ENCODE measurements around the gene LARP7.
"Not testable (repeated sequence)": the region's sequence is repeated elsewhere in the genome, so short reads cannot be mapped to it uniquely, and the experiment has no call there.

Gene LARP7

DNA sequence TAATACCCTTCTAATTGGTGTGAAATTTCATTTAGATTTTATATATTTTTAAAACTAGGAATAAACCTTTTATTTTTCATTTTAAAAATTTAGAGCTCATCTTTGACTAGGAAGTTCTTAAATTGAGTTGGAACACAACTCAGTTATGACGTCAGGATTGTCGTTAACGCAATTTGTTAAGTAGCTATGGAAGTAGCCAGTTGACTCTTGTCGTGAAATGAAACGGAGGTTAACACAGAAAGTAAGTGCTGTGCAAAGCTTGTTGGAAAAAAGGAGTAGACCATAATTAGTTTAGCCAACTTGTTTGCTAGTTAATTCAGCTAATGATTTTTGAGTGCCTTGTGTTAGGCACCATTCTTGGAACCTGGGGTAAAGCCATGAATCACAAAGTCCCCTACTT is 18.3 kb downstream of the LARP7 start:
- ATAC-seq = no peak
- TF ChIP-seq ARNTL (CRISPR knock-in tag; IDR thresholded peaks at IDR 0.05; ENCODE audit: borderline replicate concordance, low read depth) (no peak), RARB (CRISPR knock-in tag; IDR thresholded peaks at IDR 0.05) (no peak), TOX (CRISPR knock-in tag; IDR thresholded peaks at IDR 0.05; ENCODE audit: borderline replicate concordance) (no peak), GLIS3 (CRISPR knock-in tag; IDR thresholded peaks at IDR 0.05) (no peak), OSR1 (CRISPR knock-in tag; IDR thresholded peaks at IDR 0.05) (no peak)
- TF ChIP-seq, protein P1, sequence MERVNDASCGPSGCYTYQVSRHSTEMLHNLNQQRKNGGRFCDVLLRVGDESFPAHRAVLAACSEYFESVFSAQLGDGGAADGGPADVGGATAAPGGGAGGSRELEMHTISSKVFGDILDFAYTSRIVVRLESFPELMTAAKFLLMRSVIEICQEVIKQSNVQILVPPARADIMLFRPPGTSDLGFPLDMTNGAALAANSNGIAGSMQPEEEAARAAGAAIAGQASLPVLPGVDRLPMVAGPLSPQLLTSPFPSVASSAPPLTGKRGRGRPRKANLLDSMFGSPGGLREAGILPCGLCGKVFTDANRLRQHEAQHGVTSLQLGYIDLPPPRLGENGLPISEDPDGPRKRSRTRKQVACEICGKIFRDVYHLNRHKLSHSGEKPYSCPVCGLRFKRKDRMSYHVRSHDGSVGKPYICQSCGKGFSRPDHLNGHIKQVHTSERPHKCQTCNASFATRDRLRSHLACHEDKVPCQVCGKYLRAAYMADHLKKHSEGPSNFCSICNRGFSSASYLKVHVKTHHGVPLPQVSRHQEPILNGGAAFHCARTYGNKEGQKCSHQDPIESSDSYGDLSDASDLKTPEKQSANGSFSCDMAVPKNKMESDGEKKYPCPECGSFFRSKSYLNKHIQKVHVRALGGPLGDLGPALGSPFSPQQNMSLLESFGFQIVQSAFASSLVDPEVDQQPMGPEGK (CRISPR knock-in tag; IDR thresholded peaks at IDR 0.05; ENCODE audit: borderline replicate concordance) = no peak
- TF ChIP-seq, protein P2, sequence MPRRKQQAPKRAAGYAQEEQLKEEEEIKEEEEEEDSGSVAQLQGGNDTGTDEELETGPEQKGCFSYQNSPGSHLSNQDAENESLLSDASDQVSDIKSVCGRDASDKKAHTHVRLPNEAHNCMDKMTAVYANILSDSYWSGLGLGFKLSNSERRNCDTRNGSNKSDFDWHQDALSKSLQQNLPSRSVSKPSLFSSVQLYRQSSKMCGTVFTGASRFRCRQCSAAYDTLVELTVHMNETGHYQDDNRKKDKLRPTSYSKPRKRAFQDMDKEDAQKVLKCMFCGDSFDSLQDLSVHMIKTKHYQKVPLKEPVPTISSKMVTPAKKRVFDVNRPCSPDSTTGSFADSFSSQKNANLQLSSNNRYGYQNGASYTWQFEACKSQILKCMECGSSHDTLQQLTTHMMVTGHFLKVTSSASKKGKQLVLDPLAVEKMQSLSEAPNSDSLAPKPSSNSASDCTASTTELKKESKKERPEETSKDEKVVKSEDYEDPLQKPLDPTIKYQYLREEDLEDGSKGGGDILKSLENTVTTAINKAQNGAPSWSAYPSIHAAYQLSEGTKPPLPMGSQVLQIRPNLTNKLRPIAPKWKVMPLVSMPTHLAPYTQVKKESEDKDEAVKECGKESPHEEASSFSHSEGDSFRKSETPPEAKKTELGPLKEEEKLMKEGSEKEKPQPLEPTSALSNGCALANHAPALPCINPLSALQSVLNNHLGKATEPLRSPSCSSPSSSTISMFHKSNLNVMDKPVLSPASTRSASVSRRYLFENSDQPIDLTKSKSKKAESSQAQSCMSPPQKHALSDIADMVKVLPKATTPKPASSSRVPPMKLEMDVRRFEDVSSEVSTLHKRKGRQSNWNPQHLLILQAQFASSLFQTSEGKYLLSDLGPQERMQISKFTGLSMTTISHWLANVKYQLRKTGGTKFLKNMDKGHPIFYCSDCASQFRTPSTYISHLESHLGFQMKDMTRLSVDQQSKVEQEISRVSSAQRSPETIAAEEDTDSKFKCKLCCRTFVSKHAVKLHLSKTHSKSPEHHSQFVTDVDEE (CRISPR knock-in tag; IDR thresholded peaks at IDR 0.05) = no peak

DNA sequence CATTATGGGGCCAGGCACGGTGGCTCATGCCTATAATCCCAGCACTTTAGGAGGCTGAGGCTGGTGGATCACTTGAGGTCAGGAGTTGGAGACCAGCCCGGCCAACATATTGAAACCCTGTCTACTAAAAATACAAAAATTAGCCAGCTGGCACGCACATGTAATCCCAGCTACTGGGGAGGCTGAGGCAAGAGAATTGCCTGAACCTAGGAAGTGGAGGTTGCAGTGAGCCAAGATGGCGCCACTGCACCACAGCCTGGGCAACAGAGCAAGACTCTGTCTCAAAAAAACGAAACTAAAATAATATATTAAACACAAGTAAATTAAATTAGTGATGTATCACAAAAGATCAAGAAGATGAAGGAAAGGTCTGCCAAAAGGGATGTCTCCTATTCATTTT is 19.2 kb downstream of the LARP7 start:
- not testable (repeated sequence) for ATAC-seq

DNA sequence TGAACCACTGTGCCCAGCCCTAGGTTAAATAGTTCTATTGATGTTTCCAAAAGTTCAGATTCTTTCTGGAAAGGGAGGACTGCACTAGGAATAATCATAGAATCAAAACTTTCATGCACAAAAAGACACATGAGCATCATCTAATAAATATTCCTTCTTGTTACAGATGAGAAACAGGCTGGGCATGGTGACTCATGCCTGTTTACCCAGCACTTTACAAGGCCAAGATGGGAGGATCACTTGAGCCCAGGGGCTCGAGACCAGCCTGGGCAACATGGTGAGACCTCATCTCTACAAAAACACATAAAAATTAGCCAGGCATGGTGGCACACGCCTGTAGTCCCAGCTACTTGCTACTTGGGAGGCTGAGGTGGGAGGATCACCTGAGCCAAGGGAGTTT is 27.7 kb downstream of the LARP7 start:
- ATAC-seq = peak; percentile 30; the same call in 1 of the 3 replicates
- TF ChIP-seq, protein P3, sequence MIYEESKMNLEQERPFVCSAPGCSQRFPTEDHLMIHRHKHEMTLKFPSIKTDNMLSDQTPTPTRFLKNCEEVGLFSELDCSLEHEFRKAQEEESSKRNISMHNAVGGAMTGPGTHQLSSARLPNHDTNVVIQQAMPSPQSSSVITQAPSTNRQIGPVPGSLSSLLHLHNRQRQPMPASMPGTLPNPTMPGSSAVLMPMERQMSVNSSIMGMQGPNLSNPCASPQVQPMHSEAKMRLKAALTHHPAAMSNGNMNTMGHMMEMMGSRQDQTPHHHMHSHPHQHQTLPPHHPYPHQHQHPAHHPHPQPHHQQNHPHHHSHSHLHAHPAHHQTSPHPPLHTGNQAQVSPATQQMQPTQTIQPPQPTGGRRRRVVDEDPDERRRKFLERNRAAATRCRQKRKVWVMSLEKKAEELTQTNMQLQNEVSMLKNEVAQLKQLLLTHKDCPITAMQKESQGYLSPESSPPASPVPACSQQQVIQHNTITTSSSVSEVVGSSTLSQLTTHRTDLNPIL (CRISPR knock-in tag; IDR thresholded peaks at IDR 0.05; ENCODE audit: low read depth) = no peak
- TF ChIP-seq, protein P2 (CRISPR knock-in tag; IDR thresholded peaks at IDR 0.05) = no peak
- TF ChIP-seq ZNF70 (CRISPR knock-in tag; IDR thresholded peaks at IDR 0.05) (no peak), TCF4 (CRISPR knock-in tag; IDR thresholded peaks at IDR 0.05; ENCODE audit: borderline replicate concordance) (no peak), ZC3H10 (CRISPR knock-in tag; IDR thresholded peaks at IDR 0.05) (no peak), BACH2 (CRISPR knock-in tag; IDR thresholded peaks at IDR 0.05; ENCODE audit: borderline replicate concordance) (no peak), SNAI2 (CRISPR knock-in tag; IDR thresholded peaks at IDR 0.05) (no peak), ESRRG (CRISPR knock-in tag; IDR thresholded peaks at IDR 0.05) (no peak), ZNF8 (CRISPR knock-in tag; IDR thresholded peaks at IDR 0.05) (no peak), ZNF565 (CRISPR knock-in tag; conservative IDR thresholded peaks at IDR 0.05; ENCODE audit: low read depth) (no peak), ZFP3 (CRISPR knock-in tag; IDR thresholded peaks at IDR 0.05) (no peak), CSDC2 (CRISPR knock-in tag; IDR thresholded peaks at IDR 0.05) (no peak), OSR1 (CRISPR knock-in tag; IDR thresholded peaks at IDR 0.05) (no peak), ISL1 (CRISPR knock-in tag; IDR thresholded peaks at IDR 0.05) (no peak), ARNTL (CRISPR knock-in tag; IDR thresholded peaks at IDR 0.05; ENCODE audit: borderline replicate concordance, low read depth) (no peak), RARB (CRISPR knock-in tag; IDR thresholded peaks at IDR 0.05) (no peak), TOX (CRISPR knock-in tag; IDR thresholded peaks at IDR 0.05; ENCODE audit: borderline replicate concordance) (no peak), GLIS3 (CRISPR knock-in tag; IDR thresholded peaks at IDR 0.05) (no peak)
- TF ChIP-seq, protein P4, sequence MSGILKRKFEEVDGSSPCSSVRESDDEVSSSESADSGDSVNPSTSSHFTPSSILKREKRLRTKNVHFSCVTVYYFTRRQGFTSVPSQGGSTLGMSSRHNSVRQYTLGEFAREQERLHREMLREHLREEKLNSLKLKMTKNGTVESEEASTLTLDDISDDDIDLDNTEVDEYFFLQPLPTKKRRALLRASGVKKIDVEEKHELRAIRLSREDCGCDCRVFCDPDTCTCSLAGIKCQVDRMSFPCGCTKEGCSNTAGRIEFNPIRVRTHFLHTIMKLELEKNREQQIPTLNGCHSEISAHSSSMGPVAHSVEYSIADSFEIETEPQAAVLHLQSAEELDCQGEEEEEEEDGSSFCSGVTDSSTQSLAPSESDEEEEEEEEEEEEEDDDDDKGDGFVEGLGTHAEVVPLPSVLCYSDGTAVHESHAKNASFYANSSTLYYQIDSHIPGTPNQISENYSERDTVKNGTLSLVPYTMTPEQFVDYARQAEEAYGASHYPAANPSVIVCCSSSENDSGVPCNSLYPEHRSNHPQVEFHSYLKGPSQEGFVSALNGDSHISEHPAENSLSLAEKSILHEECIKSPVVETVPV (CRISPR knock-in tag; IDR thresholded peaks at IDR 0.05) = no peak
- TF ChIP-seq, protein P5, sequence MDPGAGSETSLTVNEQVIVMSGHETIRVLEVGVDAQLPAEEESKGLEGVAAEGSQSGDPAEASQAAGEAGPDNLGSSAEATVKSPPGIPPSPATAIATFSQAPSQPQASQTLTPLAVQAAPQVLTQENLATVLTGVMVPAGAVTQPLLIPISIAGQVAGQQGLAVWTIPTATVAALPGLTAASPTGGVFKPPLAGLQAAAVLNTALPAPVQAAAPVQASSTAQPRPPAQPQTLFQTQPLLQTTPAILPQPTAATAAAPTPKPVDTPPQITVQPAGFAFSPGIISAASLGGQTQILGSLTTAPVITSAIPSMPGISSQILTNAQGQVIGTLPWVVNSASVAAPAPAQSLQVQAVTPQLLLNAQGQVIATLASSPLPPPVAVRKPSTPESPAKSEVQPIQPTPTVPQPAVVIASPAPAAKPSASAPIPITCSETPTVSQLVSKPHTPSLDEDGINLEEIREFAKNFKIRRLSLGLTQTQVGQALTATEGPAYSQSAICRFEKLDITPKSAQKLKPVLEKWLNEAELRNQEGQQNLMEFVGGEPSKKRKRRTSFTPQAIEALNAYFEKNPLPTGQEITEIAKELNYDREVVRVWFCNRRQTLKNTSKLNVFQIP (CRISPR knock-in tag; IDR thresholded peaks at IDR 0.05; ENCODE audit: borderline replicate concordance, low read depth) = no peak
